Left lobe of liver (tissue), 2 donors: Measurements from ENCODE around the gene SLC17A7. TPM values are rescaled to one million over a fixed set of nuclear protein-coding genes. Genes with fewer than 3 reads are reported as not detected.
A peak's percentile ranks its signal among the peaks of the same experiment; 100 is the strongest.

Source experiments
- ATAC-seq: fragments of 200-7000 bp; cut with Tn5 transposase; one replicate; pipeline ENCODE4 v1.9.1; 2020; ENCODE audit warnings: mild to moderate bottlenecking, moderate library complexity
- DNase-seq: peaks from one replicate; pipeline ENCODE4 v3.0.0-alpha.2; 2020; ENCODE audit warnings: low spot score
- total RNA-seq: library from RNA; stranded (reverse); gene quantifications from one replicate; pipeline ENCODE4 v1.2.1, GENCODE V29; 2021
- donor health status: DM: no; HTN: no; CAD: no; lungs with moderate emphysema.
- donor health status: DM: no; HTN: yes; CAD: no.

SLC17A7 gene
- total RNA-seq, 1 donor from 2014 or later = 0.15 TPM

GRCh38 chr19:49430678-49431329 is 10.5 kb downstream of the SLC17A7 start:
- ATAC-seq (no peak), DNase-seq (no peak)

- no peak for ATAC-seq
These were observed 11.1 kb downstream of the SLC17A7 start for GRCh38 chr19:49430172-49430677.

GRCh38 chr19:49428547-49429451 is 12.5 kb downstream of the SLC17A7 start:
- DNase-seq (no peak), ATAC-seq (no peak)

More at GRCh38 chr19:49430172-49430677, 11.1 kb downstream of the SLC17A7 start:
- no peak for DNase-seq

GRCh38 chr19:49427855-49428546 is 13.3 kb downstream of the SLC17A7 start:
- peak; percentile 47 for ATAC-seq
- no peak for DNase-seq

GRCh38 chr19:49427339-49427738 is 14.0 kb downstream of the SLC17A7 start:
- ATAC-seq (no peak), DNase-seq (no peak)

- no peak for DNase-seq
- ATAC-seq = no peak
These were observed 15.3 kb downstream of the SLC17A7 start for GRCh38 chr19:49425922-49426592.

GRCh38 chr19:49425178-49425577 is 16.1 kb downstream of the SLC17A7 start, which contains the start of gene GFY:
TSS of gene GFY (plus strand) at chr19:49425388. CDS start at chr19:49426431, 1,043 bp downstream.
- no peak for ATAC-seq
- DNase-seq = no peak

- ATAC-seq = no peak
- no peak for DNase-seq
These were observed 17.4 kb downstream of the SLC17A7 start for GRCh38 chr19:49423985-49424303.

- ATAC-seq = no peak
- DNase-seq = no peak
These were observed 18.0 kb downstream of the SLC17A7 start, which contains the start of gene PTH2 for GRCh38 chr19:49423071-49423984. TSS of gene PTH2 (minus strand) at chr19:49423441. CDS start at chr19:49423339, 102 bp downstream.

GRCh38 chr19:49422407-49423070 is 18.8 kb downstream of the SLC17A7 start:
- ATAC-seq = peak; percentile 42
- no peak for DNase-seq

- ATAC-seq = no peak
These were observed 19.5 kb downstream of the SLC17A7 start for GRCh38 chr19:49421878-49422202.

GRCh38 chr19:49421039-49421877 is 20.1 kb downstream of the SLC17A7 start:
- ATAC-seq (peak; percentile 72), DNase-seq (peak; percentile 54)

More at GRCh38 chr19:49421878-49422202, 19.5 kb downstream of the SLC17A7 start:
- DNase-seq = no peak

- ATAC-seq (no peak), DNase-seq (no peak)
These were observed 21.1 kb downstream of the SLC17A7 start for GRCh38 chr19:49420227-49420626.

GRCh38 chr19:49419173-49419572 is 22.2 kb downstream of the SLC17A7 start:
- DNase-seq (no peak), ATAC-seq (no peak)

- DNase-seq (no peak), ATAC-seq (no peak)
These were observed 22.8 kb downstream of the SLC17A7 start for GRCh38 chr19:49418511-49418910.

- no peak for DNase-seq
- no peak for ATAC-seq
These were observed 24.2 kb downstream of the SLC17A7 start for GRCh38 chr19:49417088-49417487.

GRCh38 chr19:49415810-49416200 is 25.5 kb downstream of the SLC17A7 start:
- DNase-seq (no peak), ATAC-seq (no peak)

GRCh38 chr19:49415102-49415809 is 26.1 kb downstream of the SLC17A7 start:
- ATAC-seq (no peak), DNase-seq (no peak)
